ENCODE measurements around the gene SLC25A26. TPM values are rescaled to one million over a fixed set of nuclear protein-coding genes. Genes with fewer than 3 reads are reported as not detected.

SLC25A26 gene
- total RNA-seq, 1 donor from 2014 or later: 17.7 TPM

GRCh38 chr3:66206806-66207205 is 14.0 kb upstream of the SLC25A26 start:
- no peak overlapping the region for H3K27ac Mint-ChIP-seq (ENCODE audit: unreplicated experiment)
- no peaks in the 10 kb centered on the region for H3K4me1 Mint-ChIP-seq (ENCODE audit: unreplicated experiment)
- no peak for TF ChIP-seq CTCF (IDR thresholded peaks at IDR 0.05)
- H3K27me3 Mint-ChIP-seq (ENCODE audit: unreplicated experiment): peaks cover 36% of the 10 kb centered on the region
- no peak overlapping the region for H3K4me3 Mint-ChIP-seq (ENCODE audit: unreplicated experiment)
- no peaks in the 10 kb centered on the region for H3K36me3 Mint-ChIP-seq (ENCODE audit: unreplicated experiment)
- no peaks in the 10 kb centered on the region for H3K9me3 Mint-ChIP-seq (ENCODE audit: unreplicated experiment)
- DNase-seq (ENCODE audit: extremely low spot score, unreplicated experiment): no peak

- no peaks in the 10 kb centered on the region for H3K9me3 Mint-ChIP-seq (ENCODE audit: unreplicated experiment)
- peaks cover 31% of the 10 kb centered on the region for H3K27me3 Mint-ChIP-seq (ENCODE audit: unreplicated experiment)
- no peak overlapping the region for H3K27ac Mint-ChIP-seq (ENCODE audit: unreplicated experiment)
- H3K36me3 Mint-ChIP-seq (ENCODE audit: unreplicated experiment): no peaks in the 10 kb centered on the region
- TF ChIP-seq CTCF (IDR thresholded peaks at IDR 0.05): no peak
- DNase-seq (ENCODE audit: extremely low spot score, unreplicated experiment): no peak
- no peaks in the 10 kb centered on the region for H3K4me1 Mint-ChIP-seq (ENCODE audit: unreplicated experiment)
- H3K4me3 Mint-ChIP-seq (ENCODE audit: unreplicated experiment): no peak overlapping the region
These were observed 12.6 kb upstream of the SLC25A26 start for GRCh38 chr3:66208189-66208588.

DNA sequence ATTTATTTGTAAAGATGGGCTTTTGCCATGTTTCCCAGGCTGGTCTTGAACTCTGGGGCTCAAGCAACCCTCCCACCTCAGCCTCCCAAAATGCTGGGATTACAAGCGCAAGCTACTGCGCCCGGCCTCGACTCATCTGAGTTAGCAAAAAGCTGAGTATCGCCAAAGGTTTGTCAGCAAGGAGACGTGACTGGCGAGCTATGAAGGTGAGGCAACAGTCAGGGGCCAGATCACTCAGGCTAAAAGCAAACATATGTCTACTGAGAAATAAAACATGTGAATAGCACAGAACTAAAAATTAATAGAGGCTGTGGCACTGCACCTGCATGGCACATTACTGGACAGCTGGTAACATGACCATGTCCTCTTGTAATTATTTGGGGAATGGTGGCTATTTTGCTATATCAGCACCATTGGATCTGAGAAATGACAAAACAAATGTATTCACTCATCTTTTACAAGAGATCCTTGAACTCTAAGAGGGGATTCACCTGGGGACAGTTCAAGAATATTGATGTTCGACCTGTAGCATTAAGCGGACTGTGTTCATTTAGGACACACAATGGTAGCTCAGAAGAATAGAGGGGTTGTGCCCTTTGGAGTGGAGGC is 10.0 kb upstream of the SLC25A26 start:
- Mint-ChIP-seq H3K27ac (ENCODE audit: unreplicated experiment) (no peak overlapping the region), H3K4me3 (ENCODE audit: unreplicated experiment) (no peak overlapping the region), H3K9me3 (ENCODE audit: unreplicated experiment) (no peaks in the 10 kb centered on the region), H3K4me1 (ENCODE audit: unreplicated experiment) (no peaks in the 10 kb centered on the region), H3K27me3 (ENCODE audit: unreplicated experiment) (peaks cover 14% of the 10 kb centered on the region), H3K36me3 (ENCODE audit: unreplicated experiment) (no peaks in the 10 kb centered on the region)
- TF ChIP-seq CTCF (IDR thresholded peaks at IDR 0.05): no peak
- DNase-seq (ENCODE audit: extremely low spot score, unreplicated experiment): no peak

DNA sequence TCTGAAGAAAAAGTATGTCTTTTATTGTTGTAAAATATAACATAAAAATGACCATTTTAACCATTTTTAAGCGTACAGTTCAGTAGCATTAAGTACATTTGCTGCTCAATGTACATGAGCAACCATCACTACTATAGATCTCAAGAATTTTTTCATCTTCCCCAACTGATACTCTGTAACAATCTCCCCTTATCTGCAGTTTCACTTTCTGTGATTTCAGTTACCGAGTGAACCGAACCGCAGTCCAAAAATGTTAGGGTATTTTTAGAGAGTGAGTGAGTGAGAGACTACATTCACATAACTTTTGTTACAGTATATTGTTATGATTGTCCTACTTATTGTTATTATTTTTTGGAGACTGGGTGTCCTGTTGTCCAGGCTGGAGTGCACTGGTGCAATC is 9.0 kb upstream of the SLC25A26 start:
- no peaks in the 10 kb centered on the region for H3K36me3 Mint-ChIP-seq (ENCODE audit: unreplicated experiment)
- no peaks in the 10 kb centered on the region for H3K4me1 Mint-ChIP-seq (ENCODE audit: unreplicated experiment)
- no peaks in the 10 kb centered on the region for H3K9me3 Mint-ChIP-seq (ENCODE audit: unreplicated experiment)
- no peak overlapping the region for H3K4me3 Mint-ChIP-seq (ENCODE audit: unreplicated experiment)
- no peak for TF ChIP-seq CTCF (IDR thresholded peaks at IDR 0.05)
- peaks cover 14% of the 10 kb centered on the region for H3K27me3 Mint-ChIP-seq (ENCODE audit: unreplicated experiment)
- DNase-seq (ENCODE audit: extremely low spot score, unreplicated experiment): no peak
- H3K27ac Mint-ChIP-seq (ENCODE audit: unreplicated experiment): no peak overlapping the region

DNA sequence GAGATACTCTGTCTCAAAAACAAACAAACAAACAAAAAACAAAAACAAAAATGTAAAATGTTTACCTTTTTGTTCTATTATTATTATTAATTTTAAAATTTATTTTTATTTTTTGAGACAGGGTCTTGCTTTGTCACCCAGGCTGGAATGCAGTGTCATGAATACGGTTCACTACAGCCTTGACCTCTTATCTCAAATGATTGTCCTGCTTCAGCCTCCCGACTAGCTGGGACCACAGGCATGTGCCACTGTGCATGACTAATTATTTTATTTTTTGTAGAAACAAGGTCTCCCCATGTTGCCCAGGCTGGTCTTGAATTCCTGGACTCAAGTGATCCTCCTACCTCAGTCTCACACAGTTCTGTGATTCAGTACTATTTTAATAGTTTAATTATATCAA is 5.7 kb upstream of the SLC25A26 start:
- TF ChIP-seq CTCF (IDR thresholded peaks at IDR 0.05): no peak
- peaks cover 2% of the 10 kb centered on the region for H3K4me1 Mint-ChIP-seq (ENCODE audit: unreplicated experiment)
- H3K9me3 Mint-ChIP-seq (ENCODE audit: unreplicated experiment): no peaks in the 10 kb centered on the region
- no peaks in the 10 kb centered on the region for H3K36me3 Mint-ChIP-seq (ENCODE audit: unreplicated experiment)
- H3K27ac Mint-ChIP-seq (ENCODE audit: unreplicated experiment): no peak overlapping the region
- DNase-seq (ENCODE audit: extremely low spot score, unreplicated experiment): no peak
- peaks cover 17% of the 10 kb centered on the region for H3K27me3 Mint-ChIP-seq (ENCODE audit: unreplicated experiment)
- no peak overlapping the region for H3K4me3 Mint-ChIP-seq (ENCODE audit: unreplicated experiment)

Measured in osteocyte (in vitro differentiated cells).